HS-5 (cell line): ENCODE results near the gene SNAPC5.
"Not testable (repeated sequence)": the region's sequence is repeated elsewhere in the genome, so short reads cannot be mapped to it uniquely, and the experiment has no call there.

Source experiments
- DNase-seq: peaks from one replicate; pipeline ENCODE4 v3.0.0-alpha.2; 2012; ENCODE audit warnings: low read depth

SNAPC5 gene

GRCh38 chr15:66497502-66498455, at the start of gene SNAPC5:
Gene SNAPC5 (minus strand): TSS chr15:66497762. CDS start chr15:66497731, 31 bp downstream.
- peak; percentile 77 for DNase-seq

GRCh38 chr15:66545255-66545654, 47.7 kb upstream of the SNAPC5 start:
- DNase-seq = no peak

GRCh38 chr15:66542896-66543295, 45.3 kb upstream of the SNAPC5 start:
- DNase-seq = no peak

- no peak for DNase-seq
Observed at GRCh38 chr15:66535056-66535455, 37.5 kb upstream of the SNAPC5 start.

GRCh38 chr15:66524838-66525237, 27.3 kb upstream of the SNAPC5 start:
- DNase-seq = no peak

- no peak for DNase-seq
Observed at GRCh38 chr15:66523926-66524325, 26.4 kb upstream of the SNAPC5 start.

GRCh38 chr15:66515901-66516322, 18.4 kb upstream of the SNAPC5 start:
- no peak for DNase-seq

- no peak for DNase-seq
Observed at GRCh38 chr15:66514586-66514985, 17.0 kb upstream of the SNAPC5 start.

GRCh38 chr15:66508293-66508883, 10.8 kb upstream of the SNAPC5 start:
- no peak for DNase-seq

GRCh38 chr15:66505818-66506217, 8.3 kb upstream of the SNAPC5 start:
- DNase-seq = no peak

GRCh38 chr15:66505430-66505811, 7.9 kb upstream of the SNAPC5 start:
- no peak for DNase-seq

GRCh38 chr15:66504563-66505429, 7.2 kb upstream of the SNAPC5 start, which contains the start of the genes RPL4 and ZWILCH:
Gene RPL4 (minus strand): TSS chr15:66504855. CDS start chr15:66504790, 65 bp downstream.
Gene ZWILCH (plus strand): TSS chr15:66505326. CDS start chr15:66505339, 13 bp downstream.
- peak; percentile 86 for DNase-seq

GRCh38 chr15:66503780-66504562, 6.4 kb upstream of the SNAPC5 start:
- DNase-seq = no peak

- DNase-seq = not testable (repeated sequence)
Observed at GRCh38 chr15:66503041-66503648, 5.6 kb upstream of the SNAPC5 start.

- no peak for DNase-seq
Observed at GRCh38 chr15:66502491-66502890, 4.9 kb upstream of the SNAPC5 start.

GRCh38 chr15:66500346-66500745, 2.8 kb upstream of the SNAPC5 start:
- not testable (repeated sequence) for DNase-seq

GRCh38 chr15:66498501-66499386, 1.2 kb upstream of the SNAPC5 start:
- no peak for DNase-seq

GRCh38 chr15:66496951-66497501, 536 bp downstream of the SNAPC5 start:
- DNase-seq = no peak

- DNase-seq = no peak
Observed at GRCh38 chr15:66494262-66494661, 3.3 kb downstream of the SNAPC5 start.
